GM18498 (cell line): ENCODE results near the gene CLEC2L.
"Not testable (repeated sequence)": the region's sequence is repeated elsewhere in the genome, so short reads cannot be mapped to it uniquely, and the experiment has no call there.

ENCODE experiments used
- ATAC-seq: cut with Tn5 transposase; IDR thresholded peaks from one replicate; pipeline ENCODE4 v1.9.1; 2021; ENCODE audit warnings: mild to moderate bottlenecking, moderate library complexity; ENCODE audit not compliant: unreplicated experiment

The CLEC2L gene

DNA sequence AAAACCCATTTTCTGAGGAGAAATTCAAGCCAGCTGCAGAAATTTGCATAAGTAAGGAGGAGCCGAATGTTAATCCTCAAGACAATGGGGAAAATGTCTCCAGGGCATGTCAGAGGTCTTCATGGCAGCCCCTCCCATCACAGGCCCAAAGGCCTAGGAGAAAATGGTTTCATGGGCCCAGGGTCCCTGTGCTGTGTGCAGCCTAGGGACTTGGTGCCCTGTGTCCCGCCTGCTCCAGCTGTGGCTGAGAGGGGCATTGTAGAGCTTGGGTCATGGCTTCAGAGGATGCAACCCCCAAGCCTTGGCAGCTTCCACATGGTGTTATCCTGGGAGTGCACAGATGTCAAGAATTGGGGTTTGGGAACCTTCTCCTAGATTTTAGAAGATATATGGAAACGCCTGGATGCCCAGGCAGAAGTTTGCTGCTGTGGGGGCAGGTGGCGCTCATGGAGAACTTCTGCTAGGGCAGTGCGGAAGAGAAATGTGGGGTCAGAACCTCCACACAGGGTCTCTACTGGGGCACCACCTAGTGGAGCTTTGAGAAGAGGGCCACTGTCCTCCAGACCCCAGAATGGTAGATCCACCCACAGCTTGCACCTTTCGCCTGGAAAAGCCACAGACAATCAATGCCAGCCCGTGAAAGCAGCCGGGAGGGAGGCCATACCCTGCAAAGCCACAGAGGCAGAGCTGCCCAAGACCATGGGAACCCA is 30.7 kb downstream of the CLEC2L start:
- ATAC-seq = not testable (repeated sequence)

GRCh38 chr7:139557857-139558581 is 34.5 kb downstream of the CLEC2L start:
- no peak for ATAC-seq

- no peak for ATAC-seq
These were observed 36.0 kb downstream of the CLEC2L start for GRCh38 chr7:139559364-139560105.

- ATAC-seq = no peak
These were observed 36.7 kb downstream of the CLEC2L start for GRCh38 chr7:139560199-139560598.

DNA sequence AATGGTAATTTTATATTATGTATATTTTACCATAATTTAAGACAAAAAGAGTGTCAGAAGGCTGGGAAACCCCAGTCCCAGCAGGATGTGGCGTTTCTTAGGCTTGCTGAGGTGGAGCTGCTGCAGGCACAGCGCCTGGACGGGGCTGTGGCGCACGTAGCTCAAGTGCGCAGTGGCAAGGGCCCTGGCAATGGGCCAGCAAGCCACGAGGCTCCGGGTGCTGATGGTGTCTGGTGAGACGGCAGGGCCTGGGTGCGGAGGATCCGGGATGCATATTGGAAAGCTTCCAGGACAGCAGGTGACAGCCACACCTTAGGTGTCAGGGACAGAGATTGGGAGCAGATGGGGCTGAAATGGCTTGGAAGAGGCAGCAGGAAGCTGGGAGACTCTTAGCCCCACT is 37.2 kb downstream of the CLEC2L start:
- ATAC-seq = no peak

DNA sequence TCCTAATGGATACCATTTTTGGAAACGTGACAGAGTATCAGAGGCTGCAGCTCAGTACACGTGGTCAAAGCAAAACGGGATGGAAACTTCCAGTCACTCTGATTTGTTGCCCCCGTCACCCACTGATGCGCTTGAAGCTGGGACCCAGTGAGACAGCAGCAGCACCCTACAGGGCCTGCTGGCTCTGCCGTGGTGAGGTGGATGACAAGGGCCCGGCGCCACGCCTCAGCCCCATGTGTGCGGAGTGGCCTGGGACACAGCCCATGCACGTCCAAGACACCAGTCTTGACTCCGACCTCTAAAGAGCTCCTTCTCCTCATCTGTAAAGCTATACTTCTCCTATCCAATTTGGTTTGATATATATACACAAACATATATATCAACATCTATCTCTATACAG is 39.0 kb downstream of the CLEC2L start:
- no peak for ATAC-seq

- ATAC-seq = no peak
These were observed 39.6 kb downstream of the CLEC2L start for GRCh38 chr7:139562961-139563565.

DNA sequence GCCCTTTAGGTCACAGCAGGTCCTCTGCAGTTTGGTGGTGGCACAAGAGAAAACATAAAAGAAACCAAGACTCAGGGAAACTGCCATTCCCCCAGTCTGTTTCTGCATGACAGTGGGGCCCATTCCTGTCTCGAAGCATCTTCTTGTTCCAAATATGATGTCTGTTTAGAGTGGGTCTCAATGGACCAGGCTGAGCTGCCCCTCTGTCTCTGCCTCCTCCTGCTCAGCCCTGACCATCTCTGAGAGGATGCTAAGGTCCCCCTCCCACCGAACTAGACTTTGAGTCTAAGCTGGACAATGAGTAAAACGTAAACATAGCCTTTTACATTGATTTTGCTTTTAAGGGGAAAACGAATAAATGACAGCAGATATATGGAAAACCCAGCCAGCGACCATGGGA is 40.4 kb downstream of the CLEC2L start:
- no peak for ATAC-seq

- ATAC-seq = no peak
These were observed 42.6 kb downstream of the CLEC2L start for GRCh38 chr7:139566075-139566474.

- no peak for ATAC-seq
These were observed 43.5 kb downstream of the CLEC2L start for GRCh38 chr7:139566736-139567646.

DNA sequence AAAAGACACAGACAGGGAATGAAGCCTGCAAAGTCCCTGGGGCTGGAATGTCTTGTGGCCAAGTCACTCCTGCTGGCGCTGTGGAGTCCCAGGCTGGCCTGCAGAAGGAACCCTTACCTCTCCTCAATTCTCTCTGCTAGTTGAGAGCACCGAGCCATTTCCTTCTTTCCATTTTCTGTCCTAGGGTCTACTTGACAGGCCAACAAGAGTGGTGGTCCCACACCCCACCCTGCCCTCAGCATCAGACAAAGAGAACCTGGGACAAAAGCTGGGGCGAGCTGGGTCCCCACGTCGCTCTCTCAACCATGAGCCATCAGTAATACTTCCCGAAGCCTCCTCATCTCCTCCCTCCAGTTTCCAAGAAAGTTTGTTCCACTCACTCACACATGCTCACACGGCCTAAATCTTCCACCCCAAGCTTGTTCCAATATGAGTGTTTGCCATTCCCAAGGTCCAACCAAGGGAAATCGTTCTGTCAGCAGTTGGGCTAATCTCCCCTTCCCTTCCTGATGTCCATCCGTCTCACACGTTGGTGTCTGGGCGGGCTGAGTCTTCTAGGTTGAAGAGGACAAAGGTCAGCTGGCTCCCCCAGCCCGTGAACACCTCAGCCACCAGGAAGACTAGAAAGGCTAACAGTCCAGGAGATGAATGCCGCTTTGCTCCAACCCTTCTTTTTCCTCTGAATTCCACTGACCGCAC is 44.3 kb downstream of the CLEC2L start:
- ATAC-seq = no peak

DNA sequence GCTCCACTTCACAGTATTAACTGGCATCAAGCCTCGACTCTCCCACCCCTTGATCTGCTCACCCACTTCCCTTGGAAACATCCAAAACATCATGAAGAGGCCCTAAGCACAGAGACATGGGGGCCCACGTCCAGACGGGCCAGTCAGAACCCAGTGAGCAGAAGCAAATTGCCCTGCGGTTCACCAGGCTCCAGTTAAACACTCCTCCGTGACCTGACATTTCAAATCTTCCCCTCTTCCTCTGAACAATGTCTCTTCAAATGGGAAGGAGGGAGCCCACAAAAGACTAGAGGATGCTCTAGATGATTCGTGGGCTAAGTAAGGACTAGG is 44.8 kb downstream of the CLEC2L start:
- no peak for ATAC-seq

- ATAC-seq = no peak
These were observed 45.5 kb downstream of the CLEC2L start for GRCh38 chr7:139568813-139569490.

DNA sequence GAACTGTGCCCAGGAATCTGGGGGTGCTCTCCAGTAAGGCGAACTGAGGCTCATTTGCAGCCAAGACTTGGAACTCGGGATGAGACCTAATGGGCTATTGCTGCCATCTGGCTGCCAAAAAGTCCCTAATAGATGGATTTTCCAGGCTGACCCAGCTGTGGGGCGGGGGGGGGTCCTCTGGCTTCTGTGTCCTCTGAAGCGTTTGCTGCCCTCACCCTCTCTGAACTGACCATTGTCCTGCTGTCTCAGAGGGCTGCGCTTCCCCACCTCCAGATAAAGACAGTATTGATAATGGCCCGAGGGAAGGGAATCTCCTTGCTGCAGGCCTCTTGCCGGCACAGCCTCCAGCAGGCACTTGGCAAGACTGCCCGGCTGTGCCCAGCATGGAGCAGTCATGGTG is 46.6 kb downstream of the CLEC2L start:
- no peak for ATAC-seq

DNA sequence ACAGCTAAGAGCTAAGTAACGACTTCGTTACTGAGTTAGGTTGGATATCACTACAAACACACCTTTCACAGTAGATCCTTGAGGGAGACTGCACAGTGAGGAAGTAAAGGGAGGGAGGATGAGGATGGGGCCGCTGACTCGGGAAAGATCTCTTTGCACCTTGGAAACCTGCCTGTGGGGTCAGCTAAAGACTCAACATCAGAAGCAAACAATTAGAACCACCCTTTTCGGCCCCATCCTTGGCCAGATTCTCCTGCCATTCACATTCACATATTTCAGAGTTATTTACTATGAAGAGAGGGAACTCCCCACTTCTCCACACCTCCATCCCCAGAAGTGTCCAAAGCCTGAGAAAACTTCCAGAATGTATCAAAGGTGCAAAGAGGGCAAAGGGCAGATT is 47.1 kb downstream of the CLEC2L start:
- ATAC-seq = no peak

- ATAC-seq = no peak
These were observed 47.7 kb downstream of the CLEC2L start for GRCh38 chr7:139571190-139571589.

GRCh38 chr7:139571651-139572050 is 48.2 kb downstream of the CLEC2L start:
- no peak for ATAC-seq

DNA sequence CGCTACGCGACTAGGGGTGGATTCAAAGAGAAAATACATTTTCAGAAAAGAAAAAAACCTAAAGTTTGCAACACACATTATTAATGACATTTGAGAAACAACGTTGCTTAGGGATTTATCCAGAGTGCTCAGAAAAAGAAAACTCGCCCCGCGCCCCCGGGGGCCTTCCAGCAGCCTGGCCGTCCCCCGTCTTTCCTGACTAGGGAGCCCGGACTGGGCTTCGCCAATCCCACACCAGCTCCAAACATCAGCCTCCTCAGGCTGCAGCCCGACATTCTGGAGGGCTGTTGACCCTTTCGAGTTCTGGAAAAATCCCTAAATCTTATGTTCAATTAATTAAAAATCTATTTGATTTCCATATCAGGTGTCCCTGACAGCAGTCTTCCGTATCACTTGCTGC is 48.6 kb downstream of the CLEC2L start:
- ATAC-seq = no peak

DNA sequence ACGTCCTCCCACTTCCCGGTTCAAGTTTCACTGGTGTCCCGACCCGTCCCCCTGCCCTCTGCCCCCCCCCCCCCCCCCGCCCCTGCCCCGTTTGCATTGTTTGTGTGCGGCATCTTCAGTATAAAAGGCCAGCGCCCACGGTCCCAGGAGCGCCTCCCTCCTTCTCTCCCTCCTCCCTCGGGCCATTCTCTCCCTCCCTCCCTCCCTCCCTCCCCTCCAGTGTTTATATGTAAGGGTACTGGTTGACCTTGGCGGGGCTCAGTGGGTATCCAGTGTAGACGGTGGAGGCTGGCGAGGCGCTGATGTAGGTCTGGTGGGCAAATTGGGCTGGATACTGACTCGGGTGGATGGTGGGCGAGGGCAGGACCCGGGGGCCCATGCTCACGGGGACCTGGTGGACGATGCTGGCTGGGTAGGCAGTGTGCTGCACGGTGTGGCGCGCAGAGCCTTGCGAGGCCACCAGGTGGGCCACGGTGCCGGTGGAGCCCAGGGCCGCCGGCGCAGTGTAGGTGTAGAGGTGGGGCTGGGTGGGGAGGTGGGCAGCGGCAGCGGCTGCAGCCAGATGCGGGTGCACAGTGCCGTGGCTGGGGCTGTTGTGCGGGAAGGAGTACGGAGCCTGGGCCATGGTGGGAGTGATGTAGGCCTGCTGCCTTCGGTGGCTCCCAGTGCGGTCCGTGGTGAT is 49.4 kb downstream of the CLEC2L start:
- no peak for ATAC-seq
